GM19240 (cell line): Measurements from ENCODE around the gene C10orf67.
A peak's percentile ranks its signal among the peaks of the same experiment; 100 is the strongest.
"Not testable (repeated sequence)": the region's sequence is repeated elsewhere in the genome, so short reads cannot be mapped to it uniquely, and the experiment has no call there.

Experiments
- DNase-seq: peaks from one replicate; pipeline ENCODE4 v3.0.0; 2011; ENCODE audit warnings: low spot score; ENCODE audit not compliant: insufficient read length

C10orf67 gene

GRCh38 chr10:23326544-23327307 is 17.9 kb downstream of the C10orf67 start:
- DNase-seq: no peak

GRCh38 chr10:23325132-23325531 is 19.5 kb downstream of the C10orf67 start:
- no peak for DNase-seq

GRCh38 chr10:23324351-23324750 is 20.2 kb downstream of the C10orf67 start:
- no peak for DNase-seq

- no peak for DNase-seq
Observed at GRCh38 chr10:23322082-23322481, 22.5 kb downstream of the C10orf67 start.

- DNase-seq: no peak
Observed at GRCh38 chr10:23319835-23320234, 24.8 kb downstream of the C10orf67 start.

GRCh38 chr10:23318359-23318758 is 26.2 kb downstream of the C10orf67 start:
- DNase-seq: no peak

GRCh38 chr10:23317416-23317815 is 27.2 kb downstream of the C10orf67 start:
- DNase-seq: no peak

GRCh38 chr10:23316406-23316805 is 28.2 kb downstream of the C10orf67 start:
- DNase-seq: no peak

GRCh38 chr10:23315966-23316365 is 28.6 kb downstream of the C10orf67 start:
- DNase-seq: no peak

GRCh38 chr10:23314835-23315239 is 29.8 kb downstream of the C10orf67 start:
- DNase-seq: no peak

- DNase-seq: no peak
Observed at GRCh38 chr10:23311034-23311433, 33.6 kb downstream of the C10orf67 start.

GRCh38 chr10:23310404-23310803 is 34.2 kb downstream of the C10orf67 start:
- no peak for DNase-seq

GRCh38 chr10:23299961-23300360 is 44.6 kb downstream of the C10orf67 start:
- not testable (repeated sequence) for DNase-seq

- DNase-seq: no peak
Observed at GRCh38 chr10:23294638-23295247, 49.9 kb downstream of the C10orf67 start.

- no peak for DNase-seq
Observed at GRCh38 chr10:23293973-23294590, 50.5 kb downstream of the C10orf67 start.

GRCh38 chr10:23293145-23293724 is 51.4 kb downstream of the C10orf67 start:
- peak; percentile 20 for DNase-seq

- DNase-seq: no peak
Observed at GRCh38 chr10:23291551-23292334, 52.9 kb downstream of the C10orf67 start.

- no peak for DNase-seq
Observed at GRCh38 chr10:23284674-23285335, 59.8 kb downstream of the C10orf67 start.

GRCh38 chr10:23284155-23284554 is 60.4 kb downstream of the C10orf67 start:
- no peak for DNase-seq

- no peak for DNase-seq
Observed at GRCh38 chr10:23283680-23284079, 60.9 kb downstream of the C10orf67 start.

- DNase-seq: no peak
Observed at GRCh38 chr10:23281044-23281433, 63.6 kb downstream of the C10orf67 start.
